PFSK-1 (cell line): Measurements from ENCODE around the gene LAMB2.

Experiments used
- POLR2AphosphoS5 ChIP-seq: IDR thresholded peaks from 2 replicates; pipeline ENCODE4 v1.6.1; 2012; ENCODE audit warnings: low read depth, mild to moderate bottlenecking, control low read depth, low read length, moderate library complexity
- SIN3A ChIP-seq: IDR thresholded peaks from 2 replicates; pipeline ENCODE4 v1.6.1; 2012; ENCODE audit warnings: mild to moderate bottlenecking, low read length, moderate library complexity, borderline replicate concordance; ENCODE audit not compliant: insufficient read depth
- TAF1 ChIP-seq: IDR thresholded peaks from 2 replicates; pipeline ENCODE4 v1.6.1; 2012; ENCODE audit warnings: low read length, control low read depth, borderline replicate concordance; ENCODE audit not compliant: insufficient read depth
- TF ChIP-seq, protein P1 (sequence below), 2 experiments: IDR thresholded peaks; 2 replicates each; pipeline versions ENCODE4 v1.6.1 to v1.8.0; 2011 to 2012; ENCODE audit warnings: low read depth in 2 of 2, low read length in 2 of 2, control low read depth in 1 of 2, inconsistent platforms in 1 of 2, mild to moderate bottlenecking in 1 of 2, moderate library complexity in 1 of 2; ENCODE audit not compliant: insufficient read depth in 1 of 2

DNA sequence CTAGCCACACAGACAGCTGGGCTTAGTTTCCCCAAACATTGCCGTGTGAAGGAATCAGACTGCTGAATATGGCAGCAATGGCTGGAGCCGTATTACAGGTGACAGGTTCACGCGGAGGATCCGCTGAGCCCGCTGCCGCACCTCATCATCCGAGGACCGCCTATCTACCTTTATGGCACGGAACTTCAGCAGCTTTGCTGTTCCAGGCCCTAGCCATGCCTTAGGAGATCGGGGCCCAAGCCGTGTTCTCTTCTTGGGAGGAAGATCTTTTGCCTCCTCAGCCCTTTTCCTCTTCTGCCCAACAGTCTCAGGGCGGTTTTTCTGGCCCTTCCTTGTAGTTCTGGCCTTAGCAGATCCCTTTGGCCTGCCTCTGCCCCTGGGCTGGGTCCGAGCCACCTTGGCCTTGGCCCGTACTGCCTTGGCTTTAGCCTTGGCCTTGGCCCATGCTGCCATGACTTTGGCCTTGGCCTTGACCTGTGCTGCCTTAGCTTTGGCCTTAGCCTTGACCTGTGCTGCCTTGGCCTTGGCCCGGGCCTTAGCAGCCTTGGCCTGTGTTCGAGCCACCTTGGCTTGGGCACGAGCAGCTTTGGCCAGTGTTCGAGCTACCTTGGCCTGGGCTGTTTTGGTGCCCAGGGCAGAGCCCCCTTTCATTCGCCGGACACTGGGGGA is 30.0 kb upstream of the LAMB2 start:
- TF ChIP-seq, protein P1, sequence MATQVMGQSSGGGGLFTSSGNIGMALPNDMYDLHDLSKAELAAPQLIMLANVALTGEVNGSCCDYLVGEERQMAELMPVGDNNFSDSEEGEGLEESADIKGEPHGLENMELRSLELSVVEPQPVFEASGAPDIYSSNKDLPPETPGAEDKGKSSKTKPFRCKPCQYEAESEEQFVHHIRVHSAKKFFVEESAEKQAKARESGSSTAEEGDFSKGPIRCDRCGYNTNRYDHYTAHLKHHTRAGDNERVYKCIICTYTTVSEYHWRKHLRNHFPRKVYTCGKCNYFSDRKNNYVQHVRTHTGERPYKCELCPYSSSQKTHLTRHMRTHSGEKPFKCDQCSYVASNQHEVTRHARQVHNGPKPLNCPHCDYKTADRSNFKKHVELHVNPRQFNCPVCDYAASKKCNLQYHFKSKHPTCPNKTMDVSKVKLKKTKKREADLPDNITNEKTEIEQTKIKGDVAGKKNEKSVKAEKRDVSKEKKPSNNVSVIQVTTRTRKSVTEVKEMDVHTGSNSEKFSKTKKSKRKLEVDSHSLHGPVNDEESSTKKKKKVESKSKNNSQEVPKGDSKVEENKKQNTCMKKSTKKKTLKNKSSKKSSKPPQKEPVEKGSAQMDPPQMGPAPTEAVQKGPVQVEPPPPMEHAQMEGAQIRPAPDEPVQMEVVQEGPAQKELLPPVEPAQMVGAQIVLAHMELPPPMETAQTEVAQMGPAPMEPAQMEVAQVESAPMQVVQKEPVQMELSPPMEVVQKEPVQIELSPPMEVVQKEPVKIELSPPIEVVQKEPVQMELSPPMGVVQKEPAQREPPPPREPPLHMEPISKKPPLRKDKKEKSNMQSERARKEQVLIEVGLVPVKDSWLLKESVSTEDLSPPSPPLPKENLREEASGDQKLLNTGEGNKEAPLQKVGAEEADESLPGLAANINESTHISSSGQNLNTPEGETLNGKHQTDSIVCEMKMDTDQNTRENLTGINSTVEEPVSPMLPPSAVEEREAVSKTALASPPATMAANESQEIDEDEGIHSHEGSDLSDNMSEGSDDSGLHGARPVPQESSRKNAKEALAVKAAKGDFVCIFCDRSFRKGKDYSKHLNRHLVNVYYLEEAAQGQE (IDR thresholded peaks at IDR 0.05; ENCODE audit: insufficient read depth in 1 of 2, low read depth in 2 of 2, low read length in 2 of 2): no peak
- TF ChIP-seq POLR2AphosphoS5: no peak
- no peak for TF ChIP-seq SIN3A
- TF ChIP-seq TAF1: no peak
